KG1 (cell line): ENCODE measurements around the gene CNPY4.

Source experiments
- DNase-seq: peaks from one replicate; lab custom pipeline; 2025; lab: John Stamatoyannopoulos, UW

The CNPY4 gene

GRCh38 chr7:100091411-100092181, 27.8 kb upstream of the CNPY4 start:
- no peak for DNase-seq

GRCh38 chr7:100093054-100093453, 26.4 kb upstream of the CNPY4 start:
- no peak for DNase-seq

- DNase-seq = no peak
Observed at GRCh38 chr7:100093498-100093897, 25.9 kb upstream of the CNPY4 start.

GRCh38 chr7:100093925-100094486, 25.4 kb upstream of the CNPY4 start:
- DNase-seq = no peak

GRCh38 chr7:100095289-100095688, 24.1 kb upstream of the CNPY4 start:
- DNase-seq = no peak

GRCh38 chr7:100095704-100096103, 23.7 kb upstream of the CNPY4 start:
- no peak for DNase-seq

GRCh38 chr7:100098913-100099312, 20.5 kb upstream of the CNPY4 start:
- DNase-seq = no peak

GRCh38 chr7:100099452-100099851, 20.0 kb upstream of the CNPY4 start:
- DNase-seq = no peak

GRCh38 chr7:100100420-100101015, 18.9 kb upstream of the CNPY4 start:
- peak; percentile 9 for DNase-seq

- DNase-seq = peak; percentile 53
Observed at GRCh38 chr7:100101016-100101862, 18.2 kb upstream of the CNPY4 start, which contains the start of the genes AP4M1 and MCM7. Gene AP4M1, plus strand, starts transcription at chr7:100101643. Its CDS starts 72 bp downstream, at chr7:100101715. Gene MCM7, minus strand, starts transcription at chr7:100101397. Its CDS starts 103 bp downstream, at chr7:100101294.

GRCh38 chr7:100102950-100103840, 16.2 kb upstream of the CNPY4 start:
- no peak for DNase-seq

GRCh38 chr7:100105534-100105933, 13.9 kb upstream of the CNPY4 start:
- no peak for DNase-seq

GRCh38 chr7:100106633-100107032, 12.8 kb upstream of the CNPY4 start:
- DNase-seq = no peak

GRCh38 chr7:100107125-100107737, 12.2 kb upstream of the CNPY4 start:
- no peak for DNase-seq

- DNase-seq = no peak
Observed at GRCh38 chr7:100107890-100108289, 11.5 kb upstream of the CNPY4 start.

GRCh38 chr7:100109521-100110163, 9.8 kb upstream of the CNPY4 start:
- no peak for DNase-seq

GRCh38 chr7:100111156-100111555, 8.3 kb upstream of the CNPY4 start:
- DNase-seq = no peak

- no peak for DNase-seq
Observed at GRCh38 chr7:100111914-100112313, 7.5 kb upstream of the CNPY4 start.

- no peak for DNase-seq
Observed at GRCh38 chr7:100115026-100115425, 4.4 kb upstream of the CNPY4 start.

GRCh38 chr7:100118388-100119071, 904 bp upstream of the CNPY4 start:
- DNase-seq = no peak
